ENCODE data around the gene EVA1C.
"Not testable (repeated sequence)": the region's sequence is repeated elsewhere in the genome, so short reads cannot be mapped to it uniquely, and the experiment has no call there.

GRCh38 chr21:32450881-32451701, 38.6 kb downstream of the EVA1C start:
- TF ChIP-seq, protein P1, sequence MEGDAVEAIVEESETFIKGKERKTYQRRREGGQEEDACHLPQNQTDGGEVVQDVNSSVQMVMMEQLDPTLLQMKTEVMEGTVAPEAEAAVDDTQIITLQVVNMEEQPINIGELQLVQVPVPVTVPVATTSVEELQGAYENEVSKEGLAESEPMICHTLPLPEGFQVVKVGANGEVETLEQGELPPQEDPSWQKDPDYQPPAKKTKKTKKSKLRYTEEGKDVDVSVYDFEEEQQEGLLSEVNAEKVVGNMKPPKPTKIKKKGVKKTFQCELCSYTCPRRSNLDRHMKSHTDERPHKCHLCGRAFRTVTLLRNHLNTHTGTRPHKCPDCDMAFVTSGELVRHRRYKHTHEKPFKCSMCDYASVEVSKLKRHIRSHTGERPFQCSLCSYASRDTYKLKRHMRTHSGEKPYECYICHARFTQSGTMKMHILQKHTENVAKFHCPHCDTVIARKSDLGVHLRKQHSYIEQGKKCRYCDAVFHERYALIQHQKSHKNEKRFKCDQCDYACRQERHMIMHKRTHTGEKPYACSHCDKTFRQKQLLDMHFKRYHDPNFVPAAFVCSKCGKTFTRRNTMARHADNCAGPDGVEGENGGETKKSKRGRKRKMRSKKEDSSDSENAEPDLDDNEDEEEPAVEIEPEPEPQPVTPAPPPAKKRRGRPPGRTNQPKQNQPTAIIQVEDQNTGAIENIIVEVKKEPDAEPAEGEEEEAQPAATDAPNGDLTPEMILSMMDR (conservative IDR thresholded peaks at IDR 0.05 in 1 of 2, IDR thresholded peaks at IDR 0.05 in 1 of 2; ENCODE audit: low read depth in 1 of 2, low read length in 2 of 2): not testable (repeated sequence)
- not testable (repeated sequence) for TF ChIP-seq EZH2 (IDR thresholded peaks at IDR 0.05; ENCODE audit: low read length, missing control alignments)
